ENCODE measurements around the gene ANKRD44. TPM values are rescaled to one million over a fixed set of nuclear protein-coding genes. Genes with fewer than 3 reads are reported as not detected.

The ANKRD44 gene
- total RNA-seq, 1 experiment from 2014 or later, result 0.68 TPM

DNA sequence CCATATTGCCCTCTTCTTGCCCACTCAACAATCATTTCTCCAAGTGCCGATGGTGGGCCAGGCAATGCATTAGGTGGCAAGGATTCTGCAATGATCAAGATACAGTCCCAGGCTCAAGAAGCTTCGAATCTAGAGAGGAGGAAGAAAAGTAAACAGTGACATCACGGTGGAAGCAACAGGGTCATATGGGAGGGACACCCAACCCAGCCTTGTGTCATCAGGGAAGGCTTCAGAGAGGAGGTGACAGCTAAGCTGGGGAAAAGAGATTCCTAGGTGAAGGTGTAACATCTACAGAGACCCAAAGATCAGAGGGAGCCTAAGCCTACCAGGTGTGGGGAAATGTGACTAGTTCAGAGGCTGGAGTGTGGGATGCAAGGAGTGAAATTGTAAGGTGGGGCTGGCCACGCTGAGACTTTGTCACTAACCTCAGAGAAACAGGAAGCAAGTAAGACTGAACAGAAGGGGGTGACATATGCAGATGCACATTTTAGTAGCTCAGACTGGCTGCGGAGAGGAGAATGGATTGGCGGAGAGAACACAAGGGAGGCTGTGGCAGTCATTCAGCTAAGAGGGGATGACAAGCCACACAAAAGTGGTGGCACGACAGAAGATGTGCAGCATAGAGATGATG, 104.9 kb downstream of the ANKRD44 start:
- ChIA-PET CTCF (interaction anchor here (1.0 kb wide), 1 partner anchor 153 kb away, joined by 5 read pairs; no protein-coding TSS in a partner anchor), POLR2A (no interaction called here)
- ATAC-seq (no peak), DNase-seq (ENCODE audit: low spot score) (no peak)
- no peaks in the 10 kb centered on the region for H3K36me3 Mint-ChIP-seq
- H3K4me3 Mint-ChIP-seq, result no peak overlapping the region
- H3K4me1 Mint-ChIP-seq, result 0 out of 2 replicates have a peak, but pooled peaks cover 3% of the 10 kb centered on the region
- TF ChIP-seq JUN (CRISPR knock-in tag; IDR thresholded peaks at IDR 0.05), result no peak
- TF ChIP-seq, protein P1, sequence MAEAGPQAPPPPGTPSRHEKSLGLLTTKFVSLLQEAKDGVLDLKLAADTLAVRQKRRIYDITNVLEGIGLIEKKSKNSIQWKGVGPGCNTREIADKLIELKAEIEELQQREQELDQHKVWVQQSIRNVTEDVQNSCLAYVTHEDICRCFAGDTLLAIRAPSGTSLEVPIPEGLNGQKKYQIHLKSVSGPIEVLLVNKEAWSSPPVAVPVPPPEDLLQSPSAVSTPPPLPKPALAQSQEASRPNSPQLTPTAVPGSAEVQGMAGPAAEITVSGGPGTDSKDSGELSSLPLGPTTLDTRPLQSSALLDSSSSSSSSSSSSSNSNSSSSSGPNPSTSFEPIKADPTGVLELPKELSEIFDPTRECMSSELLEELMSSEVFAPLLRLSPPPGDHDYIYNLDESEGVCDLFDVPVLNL (CRISPR knock-in tag; IDR thresholded peaks at IDR 0.05; ENCODE audit: borderline replicate concordance, low read depth), result no peak
- TF ChIP-seq NFYB (CRISPR knock-in tag; conservative IDR thresholded peaks at IDR 0.05; ENCODE audit: low read depth), result no peak
- TF ChIP-seq, protein P2, sequence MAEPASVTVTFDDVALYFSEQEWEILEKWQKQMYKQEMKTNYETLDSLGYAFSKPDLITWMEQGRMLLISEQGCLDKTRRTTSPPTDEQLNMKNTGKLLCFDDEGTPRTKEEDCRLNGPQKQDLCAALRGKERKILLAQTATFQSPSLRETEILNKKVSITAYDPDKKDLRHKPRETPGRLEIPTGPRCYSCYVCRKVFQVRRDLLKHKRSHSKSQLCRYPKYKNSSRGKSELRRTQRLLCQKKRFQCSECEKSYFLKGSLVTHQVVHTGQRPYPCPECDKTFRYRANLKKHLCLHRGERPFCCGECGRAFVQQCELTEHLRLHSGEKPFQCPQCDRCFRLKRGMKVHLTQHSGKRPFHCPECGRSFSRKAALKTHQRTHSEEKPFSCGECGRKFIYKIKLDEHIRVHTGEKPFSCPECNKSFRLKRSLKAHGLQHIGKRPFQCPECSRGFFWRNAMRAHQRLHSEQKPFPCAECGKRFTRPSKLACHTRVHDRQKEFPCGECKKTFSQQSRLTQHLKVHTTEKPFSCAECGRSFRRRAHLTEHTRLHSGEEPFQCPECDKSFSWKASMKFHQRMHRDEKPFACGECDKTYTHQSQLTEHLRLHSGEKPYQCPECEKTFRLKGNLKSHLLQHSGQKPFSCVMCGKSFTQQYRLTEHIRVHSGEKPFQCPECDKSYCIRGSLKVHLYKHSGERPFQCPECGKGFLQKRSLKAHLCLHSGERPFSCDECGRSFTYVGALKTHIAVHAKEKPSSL (CRISPR knock-in tag; conservative IDR thresholded peaks at IDR 0.05), result no peak
- TF ChIP-seq, protein P3, sequence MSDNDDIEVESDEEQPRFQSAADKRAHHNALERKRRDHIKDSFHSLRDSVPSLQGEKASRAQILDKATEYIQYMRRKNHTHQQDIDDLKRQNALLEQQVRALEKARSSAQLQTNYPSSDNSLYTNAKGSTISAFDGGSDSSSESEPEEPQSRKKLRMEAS (CRISPR knock-in tag; IDR thresholded peaks at IDR 0.05), result no peak
- TF ChIP-seq MYBL2 (CRISPR knock-in tag; IDR thresholded peaks at IDR 0.05), result no peak
- TF ChIP-seq, protein P4, sequence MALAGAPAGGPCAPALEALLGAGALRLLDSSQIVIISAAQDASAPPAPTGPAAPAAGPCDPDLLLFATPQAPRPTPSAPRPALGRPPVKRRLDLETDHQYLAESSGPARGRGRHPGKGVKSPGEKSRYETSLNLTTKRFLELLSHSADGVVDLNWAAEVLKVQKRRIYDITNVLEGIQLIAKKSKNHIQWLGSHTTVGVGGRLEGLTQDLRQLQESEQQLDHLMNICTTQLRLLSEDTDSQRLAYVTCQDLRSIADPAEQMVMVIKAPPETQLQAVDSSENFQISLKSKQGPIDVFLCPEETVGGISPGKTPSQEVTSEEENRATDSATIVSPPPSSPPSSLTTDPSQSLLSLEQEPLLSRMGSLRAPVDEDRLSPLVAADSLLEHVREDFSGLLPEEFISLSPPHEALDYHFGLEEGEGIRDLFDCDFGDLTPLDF (CRISPR knock-in tag; IDR thresholded peaks at IDR 0.05), result no peak
- TF ChIP-seq, protein P5, sequence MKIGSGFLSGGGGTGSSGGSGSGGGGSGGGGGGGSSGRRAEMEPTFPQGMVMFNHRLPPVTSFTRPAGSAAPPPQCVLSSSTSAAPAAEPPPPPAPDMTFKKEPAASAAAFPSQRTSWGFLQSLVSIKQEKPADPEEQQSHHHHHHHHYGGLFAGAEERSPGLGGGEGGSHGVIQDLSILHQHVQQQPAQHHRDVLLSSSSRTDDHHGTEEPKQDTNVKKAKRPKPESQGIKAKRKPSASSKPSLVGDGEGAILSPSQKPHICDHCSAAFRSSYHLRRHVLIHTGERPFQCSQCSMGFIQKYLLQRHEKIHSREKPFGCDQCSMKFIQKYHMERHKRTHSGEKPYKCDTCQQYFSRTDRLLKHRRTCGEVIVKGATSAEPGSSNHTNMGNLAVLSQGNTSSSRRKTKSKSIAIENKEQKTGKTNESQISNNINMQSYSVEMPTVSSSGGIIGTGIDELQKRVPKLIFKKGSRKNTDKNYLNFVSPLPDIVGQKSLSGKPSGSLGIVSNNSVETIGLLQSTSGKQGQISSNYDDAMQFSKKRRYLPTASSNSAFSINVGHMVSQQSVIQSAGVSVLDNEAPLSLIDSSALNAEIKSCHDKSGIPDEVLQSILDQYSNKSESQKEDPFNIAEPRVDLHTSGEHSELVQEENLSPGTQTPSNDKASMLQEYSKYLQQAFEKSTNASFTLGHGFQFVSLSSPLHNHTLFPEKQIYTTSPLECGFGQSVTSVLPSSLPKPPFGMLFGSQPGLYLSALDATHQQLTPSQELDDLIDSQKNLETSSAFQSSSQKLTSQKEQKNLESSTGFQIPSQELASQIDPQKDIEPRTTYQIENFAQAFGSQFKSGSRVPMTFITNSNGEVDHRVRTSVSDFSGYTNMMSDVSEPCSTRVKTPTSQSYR (CRISPR knock-in tag; IDR thresholded peaks at IDR 0.05), result no peak
- no peak for TF ChIP-seq CREM (CRISPR knock-in tag; IDR thresholded peaks at IDR 0.05)
- no peak for TF ChIP-seq ZNF121 (CRISPR knock-in tag; IDR thresholded peaks at IDR 0.05)
- TF ChIP-seq GTF2I (CRISPR knock-in tag; conservative IDR thresholded peaks at IDR 0.05), result no peak
- no peak overlapping the region for H3K27ac Mint-ChIP-seq
- H3K27me3 Mint-ChIP-seq (ENCODE audit: low read depth), result no peaks in the 10 kb centered on the region
- H3K9me3 Mint-ChIP-seq, result peaks cover 5% of the 10 kb centered on the region

DNA sequence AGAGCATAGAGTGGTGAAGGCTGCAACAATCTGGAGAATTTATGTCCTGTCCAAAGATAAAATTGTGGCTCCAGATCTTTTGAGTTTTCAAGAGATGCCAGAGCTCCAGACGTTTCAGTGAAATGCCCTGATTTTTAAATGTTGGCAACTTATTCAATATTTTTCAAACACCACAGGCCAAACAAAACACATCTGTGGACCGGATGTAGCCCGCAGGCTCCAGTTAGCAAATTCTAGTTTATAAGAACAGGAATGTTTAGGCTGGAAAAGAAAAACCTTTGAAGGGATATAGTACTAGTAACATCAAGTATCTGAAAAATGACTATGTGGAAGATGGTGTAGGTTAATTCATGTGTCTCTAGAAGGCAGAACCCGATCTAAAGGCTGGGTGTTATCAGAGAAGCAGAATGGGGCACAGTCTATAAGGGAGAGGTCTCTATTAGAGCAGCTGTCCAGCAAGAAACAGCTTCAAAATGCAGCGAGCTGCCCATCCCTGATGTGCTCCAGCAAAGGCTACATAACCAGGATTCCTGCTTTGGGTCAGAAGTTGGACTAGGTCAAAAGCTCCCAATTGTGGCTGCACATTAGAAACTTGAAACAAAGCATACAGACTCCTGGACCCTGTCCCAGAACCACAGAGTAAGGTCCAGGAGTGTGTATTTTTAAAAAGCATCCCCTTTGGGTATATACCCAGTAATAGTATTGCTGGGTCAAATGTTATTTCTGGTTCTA, 105.9 kb downstream of the ANKRD44 start:
- Mint-ChIP-seq H3K27ac (no peak overlapping the region), H3K27me3 (ENCODE audit: low read depth) (no peaks in the 10 kb centered on the region), H3K4me1 (0 out of 2 replicates have a peak, but pooled peaks cover 3% of the 10 kb centered on the region), H3K4me3 (no peak overlapping the region), H3K9me3 (peaks cover 5% of the 10 kb centered on the region), H3K36me3 (no peaks in the 10 kb centered on the region)
- DNase-seq (ENCODE audit: low spot score) (no peak), ATAC-seq (no peak)
- POLR2A ChIA-PET, result no interaction called here
- CTCF ChIA-PET, result interaction anchor here (1.0 kb wide), 1 partner anchor 36 kb away, joined by 4 read pairs; no protein-coding TSS in a partner anchor
- no peak for TF ChIP-seq CREM (CRISPR knock-in tag; IDR thresholded peaks at IDR 0.05)
- TF ChIP-seq, protein P1 (CRISPR knock-in tag; IDR thresholded peaks at IDR 0.05; ENCODE audit: borderline replicate concordance, low read depth), result no peak
- TF ChIP-seq, protein P6, sequence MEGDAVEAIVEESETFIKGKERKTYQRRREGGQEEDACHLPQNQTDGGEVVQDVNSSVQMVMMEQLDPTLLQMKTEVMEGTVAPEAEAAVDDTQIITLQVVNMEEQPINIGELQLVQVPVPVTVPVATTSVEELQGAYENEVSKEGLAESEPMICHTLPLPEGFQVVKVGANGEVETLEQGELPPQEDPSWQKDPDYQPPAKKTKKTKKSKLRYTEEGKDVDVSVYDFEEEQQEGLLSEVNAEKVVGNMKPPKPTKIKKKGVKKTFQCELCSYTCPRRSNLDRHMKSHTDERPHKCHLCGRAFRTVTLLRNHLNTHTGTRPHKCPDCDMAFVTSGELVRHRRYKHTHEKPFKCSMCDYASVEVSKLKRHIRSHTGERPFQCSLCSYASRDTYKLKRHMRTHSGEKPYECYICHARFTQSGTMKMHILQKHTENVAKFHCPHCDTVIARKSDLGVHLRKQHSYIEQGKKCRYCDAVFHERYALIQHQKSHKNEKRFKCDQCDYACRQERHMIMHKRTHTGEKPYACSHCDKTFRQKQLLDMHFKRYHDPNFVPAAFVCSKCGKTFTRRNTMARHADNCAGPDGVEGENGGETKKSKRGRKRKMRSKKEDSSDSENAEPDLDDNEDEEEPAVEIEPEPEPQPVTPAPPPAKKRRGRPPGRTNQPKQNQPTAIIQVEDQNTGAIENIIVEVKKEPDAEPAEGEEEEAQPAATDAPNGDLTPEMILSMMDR (IDR thresholded peaks at IDR 0.05), result no peak
- no peak for TF ChIP-seq OVOL2 (CRISPR knock-in tag; IDR thresholded peaks at IDR 0.05; ENCODE audit: borderline replicate concordance)
- no peak for TF ChIP-seq ZNF138 (CRISPR knock-in tag; conservative IDR thresholded peaks at IDR 0.05)
- TF ChIP-seq, protein P7, sequence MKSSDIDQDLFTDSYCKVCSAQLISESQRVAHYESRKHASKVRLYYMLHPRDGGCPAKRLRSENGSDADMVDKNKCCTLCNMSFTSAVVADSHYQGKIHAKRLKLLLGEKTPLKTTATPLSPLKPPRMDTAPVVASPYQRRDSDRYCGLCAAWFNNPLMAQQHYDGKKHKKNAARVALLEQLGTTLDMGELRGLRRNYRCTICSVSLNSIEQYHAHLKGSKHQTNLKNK (CRISPR knock-in tag; IDR thresholded peaks at IDR 0.05), result no peak
- TF ChIP-seq ELF4 (CRISPR knock-in tag; IDR thresholded peaks at IDR 0.05; ENCODE audit: low read depth), result no peak
- TF ChIP-seq SP1 (CRISPR knock-in tag; conservative IDR thresholded peaks at IDR 0.05), result no peak
- TF ChIP-seq, protein P2 (CRISPR knock-in tag; conservative IDR thresholded peaks at IDR 0.05), result no peak
